GM19099 (cell line): Measurements from ENCODE around the gene KLF16.

Experiments
- POLR2A ChIP-seq: IDR thresholded peaks from 3 replicates; pipeline ENCODE4 v1.6.1; 2011; ENCODE audit warnings: low read depth; ENCODE audit not compliant: insufficient read length; ENCODE audit errors: extremely low read depth

The KLF16 gene

DNA sequence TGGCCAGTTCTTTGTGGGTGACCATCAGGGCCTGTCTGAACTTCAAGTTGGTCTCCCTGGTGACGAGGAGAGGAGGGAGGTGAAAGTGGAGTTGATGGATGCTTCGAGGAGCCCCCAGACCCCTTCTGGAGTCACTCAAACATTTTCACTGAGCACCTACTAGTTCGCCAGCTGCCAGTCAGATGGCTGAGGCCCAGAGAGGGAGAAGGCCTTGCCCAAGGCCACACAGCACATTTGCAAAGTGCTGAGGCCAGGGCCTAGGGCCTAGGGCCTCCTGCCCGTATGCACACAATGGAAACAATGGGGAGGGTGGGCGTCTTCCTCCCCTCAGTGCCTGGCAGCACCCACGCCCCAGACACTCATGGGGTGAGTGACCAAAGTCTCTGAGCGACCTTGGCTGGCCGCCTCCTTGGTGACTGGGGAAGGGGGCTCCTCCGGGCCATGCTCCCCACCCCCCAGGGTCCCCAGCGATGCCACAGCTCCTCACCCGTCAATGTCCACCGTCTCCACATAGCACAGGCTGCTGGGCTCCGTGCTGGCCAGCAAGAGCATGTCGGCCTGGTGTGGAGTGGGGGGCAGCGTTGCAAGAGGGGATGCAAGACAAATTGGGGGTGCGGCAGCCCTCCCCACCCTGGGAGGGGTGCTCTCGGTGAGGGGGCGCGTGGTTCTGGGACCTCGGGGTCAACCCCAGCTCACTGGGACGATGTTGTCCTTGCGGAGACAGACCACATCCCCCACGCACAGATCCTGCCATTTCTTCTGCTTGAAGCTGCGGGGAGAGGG lies 57.8 kb downstream of the KLF16 start:
- TF ChIP-seq POLR2A = no peak

DNA sequence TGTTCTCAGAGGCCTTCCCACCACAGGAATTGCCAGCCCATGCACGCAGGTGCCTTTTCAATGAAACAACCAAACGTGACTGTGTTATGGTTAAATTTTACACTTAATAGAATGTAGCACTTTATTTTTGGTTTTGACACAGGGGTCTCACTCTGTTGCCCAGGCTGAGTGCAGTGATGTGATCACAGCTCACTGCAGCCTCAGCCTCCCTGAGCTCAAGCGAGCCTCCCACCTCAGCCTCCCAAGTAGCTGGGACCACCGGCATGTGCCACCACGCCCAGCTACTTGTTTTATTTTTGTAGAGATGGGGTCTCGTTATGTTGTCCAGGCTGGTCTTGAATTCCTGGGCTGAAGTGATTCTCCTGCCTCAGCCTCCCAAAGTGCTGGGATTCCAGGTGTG lies 58.5 kb downstream of the KLF16 start:
- TF ChIP-seq POLR2A = no peak
